DMS 273 treated with DMSO at 0.1 percent for 48 hours (cell line): ENCODE data around the gene PLPPR5.

ENCODE experiments used
- DNase-seq: peaks from one replicate; lab custom pipeline; 2025; lab: John Stamatoyannopoulos, UW

PLPPR5 gene

DNA sequence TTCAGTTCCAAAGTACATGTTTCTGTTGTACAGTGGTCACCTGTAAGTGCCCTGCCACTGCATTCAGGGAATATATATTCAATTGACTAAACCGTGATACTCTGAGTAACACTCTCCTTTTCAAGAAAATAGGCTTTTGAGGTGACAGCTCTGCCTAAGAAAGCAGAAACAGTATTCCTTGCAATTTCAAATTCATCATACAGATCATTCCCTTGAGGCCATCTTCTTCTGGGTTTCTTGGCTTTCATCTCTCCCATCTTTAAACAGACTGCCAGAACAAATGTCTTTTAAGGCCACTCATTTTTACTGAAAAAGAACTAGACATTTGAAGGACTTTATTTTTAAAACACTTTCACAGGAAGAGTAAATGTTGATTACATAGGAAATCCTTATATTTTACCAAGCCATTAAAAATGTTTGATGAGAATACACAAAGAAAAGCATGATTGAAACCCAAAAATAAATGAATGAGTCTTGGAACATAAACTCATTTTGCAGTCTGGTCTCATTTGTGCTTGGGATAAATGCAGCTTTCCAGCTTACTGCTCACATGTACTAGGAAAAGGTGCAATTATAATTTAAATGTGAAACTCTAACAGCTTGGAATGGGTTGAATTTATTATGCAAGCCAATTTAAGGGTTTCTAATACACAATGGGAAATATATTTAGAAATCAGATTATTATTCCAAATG lies 34.7 kb downstream of the PLPPR5 start:
- DNase-seq: no peak

GRCh38 chr1:98967122-98967521 lies 37.5 kb downstream of the PLPPR5 start:
- DNase-seq: no peak

DNA sequence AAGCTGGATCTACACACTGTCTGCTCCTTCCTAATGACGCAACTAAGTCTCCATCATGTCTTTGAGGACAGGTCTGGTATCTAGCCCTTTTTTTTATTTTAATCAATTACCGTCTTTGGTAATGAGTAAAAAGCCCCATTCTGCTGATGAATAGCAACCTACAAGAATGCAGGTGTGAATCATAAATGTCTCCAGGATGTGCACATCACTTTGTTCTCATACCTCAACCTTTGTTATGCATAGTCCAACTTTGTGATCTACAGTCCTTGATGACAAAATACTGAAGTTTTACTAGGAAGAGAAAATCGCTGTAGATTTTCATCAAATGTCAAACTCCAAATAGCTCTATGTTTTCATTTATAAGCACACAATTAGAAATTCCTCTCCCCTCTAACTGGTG lies 39.3 kb downstream of the PLPPR5 start:
- DNase-seq: no peak

- no peak for DNase-seq
These were observed 40.5 kb downstream of the PLPPR5 start for GRCh38 chr1:98964198-98964597.

GRCh38 chr1:98963064-98963758 lies 41.5 kb downstream of the PLPPR5 start:
- no peak for DNase-seq

DNA sequence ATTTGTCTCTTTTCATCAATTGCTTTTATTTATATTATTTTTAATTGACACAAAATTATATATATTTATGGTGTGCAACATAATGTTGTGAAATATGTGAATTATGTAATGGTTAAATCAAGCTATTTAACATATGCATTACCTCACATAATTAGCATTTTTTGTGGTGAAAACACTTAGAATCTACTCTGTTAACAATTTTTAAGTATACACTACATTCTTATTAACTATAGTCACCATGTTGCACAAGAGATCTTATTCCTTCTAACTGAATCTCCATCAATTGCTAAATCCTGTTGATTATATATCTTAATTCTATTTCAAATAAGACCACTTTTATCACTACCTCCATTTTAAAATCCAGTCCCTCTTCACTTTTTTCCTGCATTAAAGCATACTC lies 42.5 kb downstream of the PLPPR5 start:
- DNase-seq: no peak

DNA sequence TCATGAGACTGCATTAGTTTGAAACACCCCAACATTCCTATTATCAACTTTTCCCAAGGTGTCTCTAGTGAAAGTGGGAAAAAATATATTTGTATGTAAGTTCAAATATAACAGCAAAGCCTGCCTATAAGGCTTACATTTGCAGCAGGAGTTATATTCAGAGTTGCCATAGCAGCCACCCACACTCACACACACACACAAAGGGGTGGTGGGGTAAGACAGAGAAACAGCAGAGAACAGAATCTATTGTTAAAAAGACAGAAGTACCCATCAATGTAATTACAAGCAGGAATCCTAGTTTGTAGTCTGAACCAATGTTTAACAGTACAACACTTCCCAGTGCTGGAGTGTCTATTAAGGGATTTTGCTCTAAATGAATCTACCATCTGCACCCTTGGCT lies 55.0 kb downstream of the PLPPR5 start:
- no peak for DNase-seq

DNA sequence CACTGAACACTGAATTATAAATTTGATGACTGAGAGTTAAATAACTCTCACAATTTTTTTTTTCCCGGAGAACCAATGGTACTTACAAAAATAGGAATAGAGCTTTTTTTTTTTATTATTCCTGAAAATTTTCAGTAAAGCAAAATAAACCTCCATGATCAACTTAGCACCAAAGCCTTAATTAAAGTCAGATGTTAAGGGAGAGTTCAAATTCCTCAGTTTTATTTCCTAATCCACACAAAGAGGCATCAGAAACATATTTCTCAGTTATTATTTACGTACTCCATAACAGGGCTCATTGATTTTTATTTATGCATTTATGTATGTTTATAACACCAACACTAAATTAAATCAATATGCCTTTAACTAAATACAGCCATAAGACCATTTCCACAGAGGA lies 55.5 kb downstream of the PLPPR5 start:
- DNase-seq: no peak

DNA sequence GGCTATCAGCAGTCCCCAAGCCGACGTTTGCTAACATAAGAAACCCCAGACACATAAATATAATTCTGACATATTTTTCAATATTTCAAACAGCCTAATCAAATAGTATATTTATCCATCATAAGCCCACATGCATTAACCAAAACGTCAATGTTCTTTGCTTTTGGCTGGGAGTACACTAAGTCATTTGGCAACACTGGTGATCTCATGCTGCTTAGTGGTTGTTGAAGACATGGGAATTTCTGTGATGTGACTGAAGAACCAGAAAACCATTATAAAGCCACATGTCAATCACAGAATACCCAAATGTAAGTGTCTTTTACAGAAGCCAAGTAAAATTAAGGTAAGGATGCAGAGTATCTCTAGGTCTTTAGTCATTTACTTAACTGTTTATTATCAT lies 57.6 kb downstream of the PLPPR5 start:
- no peak for DNase-seq

DNA sequence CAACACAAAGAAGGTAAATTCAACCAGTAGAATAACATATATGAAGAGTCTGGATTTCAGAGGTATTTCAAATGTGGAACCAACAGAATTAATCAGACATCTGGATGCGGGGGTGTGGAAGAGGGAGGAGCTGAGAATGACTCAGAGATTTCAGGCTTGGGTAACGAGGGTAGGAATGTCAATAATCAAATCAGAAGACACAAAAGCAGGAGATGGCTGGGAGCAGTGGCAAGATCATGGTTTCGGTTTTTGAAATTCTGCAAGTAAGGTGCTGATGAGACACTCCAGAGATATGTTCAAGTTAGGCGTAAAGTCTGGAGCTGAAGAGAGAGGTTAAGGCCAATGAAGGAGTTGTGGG lies 64.0 kb downstream of the PLPPR5 start:
- DNase-seq: no peak

DNA sequence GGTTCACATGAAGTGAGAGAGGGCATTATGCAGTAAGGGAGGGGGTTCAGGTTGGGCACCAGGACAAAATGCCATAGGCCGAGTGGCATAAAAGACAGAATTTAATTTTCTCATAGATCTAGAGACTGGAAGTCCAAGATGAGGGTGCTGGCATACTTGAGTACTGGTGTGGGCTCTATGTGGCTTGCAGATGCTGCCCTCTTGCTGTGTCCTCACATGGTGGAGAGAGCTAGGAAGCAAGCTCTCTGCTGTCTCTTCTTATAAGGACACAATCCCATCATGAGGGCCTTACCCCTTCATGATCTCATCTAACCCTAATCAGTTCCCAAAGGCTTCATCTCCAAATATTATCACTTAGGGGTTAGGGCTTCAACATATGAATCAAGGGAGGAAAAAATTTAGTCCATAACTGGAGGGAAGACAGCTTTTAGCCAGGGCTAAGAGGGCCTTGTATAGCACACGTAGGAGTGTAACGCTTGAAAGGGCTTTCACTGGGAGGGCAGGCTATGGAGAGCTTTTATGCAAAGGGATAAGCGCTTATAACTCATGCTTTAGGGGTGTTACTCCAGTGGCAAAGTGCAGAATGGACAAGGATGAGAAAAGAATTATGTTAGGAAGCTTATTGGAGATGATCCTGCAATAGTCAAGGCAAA lies 64.5 kb downstream of the PLPPR5 start:
- no peak for DNase-seq

DNA sequence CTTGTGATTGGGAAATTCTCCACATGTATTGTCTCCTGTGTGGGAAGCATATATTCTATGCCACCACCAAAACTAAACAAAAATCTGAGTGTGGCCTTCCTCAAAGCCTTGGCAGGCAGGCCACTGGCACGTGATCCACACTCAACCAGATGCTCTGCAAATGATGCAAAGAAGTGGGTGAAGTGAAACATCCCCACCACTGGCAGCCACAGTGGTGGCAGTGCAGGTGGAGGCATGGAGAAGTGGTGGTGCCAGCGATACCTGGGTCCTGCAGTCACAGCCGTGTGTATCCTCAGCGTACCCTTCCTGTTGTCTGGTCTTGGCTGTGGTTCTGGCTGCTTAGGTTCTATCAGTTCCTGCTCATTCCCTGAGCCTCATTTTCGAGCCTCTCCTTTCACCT lies 65.2 kb downstream of the PLPPR5 start:
- DNase-seq: no peak

- DNase-seq: no peak
These were observed 67.3 kb downstream of the PLPPR5 start for GRCh38 chr1:98937347-98937746.

DNA sequence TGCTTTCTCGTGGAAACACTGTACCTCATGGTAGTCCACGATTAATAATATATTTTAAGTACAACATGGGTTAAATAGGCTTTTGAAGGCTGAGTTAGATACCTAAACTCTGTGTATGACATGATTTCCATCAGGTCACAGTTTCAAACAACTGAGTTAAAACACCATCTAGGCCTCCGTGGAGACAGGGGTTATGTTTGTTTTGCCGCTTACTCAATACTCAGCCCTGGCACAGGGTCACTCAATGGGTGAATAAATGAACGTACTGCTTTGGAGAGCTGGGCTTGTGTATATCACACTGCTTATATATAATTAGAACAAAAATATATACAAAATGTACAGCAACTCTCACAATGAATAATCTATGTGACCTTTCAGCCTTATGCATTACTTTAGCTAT lies 72.5 kb downstream of the PLPPR5 start:
- DNase-seq: no peak

GRCh38 chr1:98931128-98931835 lies 73.4 kb downstream of the PLPPR5 start:
- no peak for DNase-seq

DNA sequence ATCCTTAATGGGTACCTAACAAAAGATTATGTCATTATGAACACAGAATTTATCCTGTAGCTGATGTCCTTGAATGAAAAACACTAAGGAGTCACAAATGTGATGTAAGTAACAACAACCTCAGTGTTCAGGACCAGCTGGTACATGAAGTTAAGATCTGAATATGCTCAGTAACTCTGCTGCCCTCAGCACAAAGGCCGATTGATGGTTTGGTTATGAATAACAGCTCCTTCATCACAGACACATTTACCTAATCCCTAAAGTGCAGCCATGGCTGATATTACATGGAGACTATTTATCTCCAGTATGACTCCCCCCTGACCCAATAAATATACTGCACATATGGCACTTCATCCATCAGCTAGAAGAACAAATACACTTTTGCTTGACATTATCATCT lies 75.2 kb downstream of the PLPPR5 start:
- no peak for DNase-seq

DNA sequence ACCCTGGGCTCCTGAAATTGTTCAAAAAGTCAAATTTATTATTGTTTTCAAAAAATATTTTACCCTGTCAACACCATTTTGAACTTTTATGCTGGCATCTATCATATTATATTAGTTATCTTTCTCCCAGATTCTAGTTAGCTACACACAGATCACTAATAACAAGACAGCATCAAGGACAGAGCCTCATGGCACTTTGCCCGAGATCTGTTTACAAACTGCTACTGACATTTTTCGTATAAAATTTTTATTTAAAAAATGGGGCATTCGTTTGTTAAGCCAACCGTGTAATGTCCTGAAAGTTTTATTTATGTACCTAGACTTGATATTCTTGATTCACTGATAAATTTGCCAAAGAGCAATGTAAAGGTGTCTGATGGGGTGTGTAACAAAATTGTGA lies 78.1 kb downstream of the PLPPR5 start:
- no peak for DNase-seq

DNA sequence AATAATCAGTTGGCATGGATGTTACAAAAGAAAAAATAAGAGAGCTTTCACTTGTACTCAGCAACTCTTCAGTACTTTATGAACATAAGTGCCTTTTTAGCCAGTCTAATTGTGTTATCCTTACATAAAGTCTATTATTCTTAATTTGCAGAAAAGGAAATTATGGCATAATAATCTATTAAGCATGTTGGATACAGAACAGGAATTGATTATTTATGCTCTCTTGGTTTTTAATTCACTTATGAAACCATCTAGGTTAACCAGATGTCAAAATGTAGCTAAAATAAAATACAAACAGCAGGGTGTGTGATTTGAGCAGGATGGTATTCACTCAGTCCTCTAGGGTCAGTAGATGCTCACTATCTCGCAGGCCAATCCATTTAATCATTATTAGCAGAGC lies 79.7 kb downstream of the PLPPR5 start:
- DNase-seq: no peak

- DNase-seq: no peak
These were observed 81.0 kb downstream of the PLPPR5 start for GRCh38 chr1:98923667-98924066.

DNA sequence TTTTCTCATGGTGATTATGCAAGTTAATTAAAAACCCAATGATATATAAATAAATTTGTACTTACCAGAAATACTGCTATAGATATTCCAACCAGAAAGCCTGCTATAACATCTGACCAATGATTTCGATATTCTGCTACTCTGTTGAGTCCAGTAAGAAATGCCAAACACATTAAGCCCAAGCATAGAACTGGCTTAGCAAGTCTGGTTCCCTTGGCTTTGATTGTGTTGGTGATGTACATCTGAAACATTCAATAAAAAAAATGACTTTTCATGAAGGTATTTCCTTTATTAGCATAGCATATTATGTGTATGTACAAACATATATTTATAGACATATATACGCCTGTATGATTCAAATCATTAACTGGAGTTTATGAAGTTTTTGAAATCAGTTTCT lies 82.8 kb downstream of the PLPPR5 start:
- no peak for DNase-seq

DNA sequence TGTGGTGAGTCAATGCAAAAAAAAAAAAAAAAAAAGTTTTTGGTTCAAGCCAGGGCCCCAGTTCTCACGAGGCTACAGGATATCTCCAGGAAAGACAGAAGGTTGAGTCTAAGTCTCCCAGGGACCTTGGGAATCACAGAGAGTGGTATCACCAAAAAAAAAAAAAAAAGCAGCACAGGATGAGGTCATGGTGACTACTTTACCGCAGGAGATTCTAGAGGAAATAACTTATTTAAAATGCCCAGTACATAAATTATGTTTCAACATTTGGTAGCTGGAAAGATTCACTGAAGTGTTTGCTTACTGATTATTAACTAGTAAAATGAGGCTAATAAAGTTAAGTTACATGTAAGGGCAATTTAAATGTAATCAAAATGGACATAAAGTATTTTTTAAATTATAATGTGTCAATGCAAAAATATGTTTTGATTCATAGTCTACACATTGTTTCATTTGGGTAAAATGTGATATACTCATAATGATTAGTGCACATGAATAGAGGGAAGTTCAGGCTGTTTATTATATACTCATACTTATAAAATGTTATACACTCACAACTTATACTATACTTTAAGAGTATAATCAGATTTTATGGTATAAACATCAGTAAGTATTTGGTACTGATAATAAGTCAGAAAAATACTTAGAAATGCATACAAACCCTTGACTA lies 84.1 kb downstream of the PLPPR5 start:
- DNase-seq: no peak

DNA sequence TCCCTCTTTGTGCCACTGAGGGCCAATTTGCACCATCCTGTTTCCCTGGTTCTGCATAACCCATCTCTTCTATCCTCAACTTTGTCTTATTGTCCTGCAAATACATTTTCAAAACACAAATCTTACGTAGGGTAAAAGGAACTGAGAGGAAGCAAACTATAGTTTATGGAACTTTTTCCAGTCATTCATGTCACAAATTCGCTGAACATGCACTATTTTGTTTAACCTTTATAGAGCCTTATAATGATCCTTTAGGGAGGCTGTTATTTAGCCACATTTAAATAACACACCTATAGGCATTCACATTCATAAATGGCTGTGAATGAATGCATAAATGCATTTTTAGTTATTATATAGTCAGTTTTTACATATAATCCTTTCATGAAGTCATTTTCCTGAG lies 85.0 kb downstream of the PLPPR5 start:
- DNase-seq: no peak
